HG03442 (cell line): ENCODE data around the gene TAS2R16.
"Not testable (repeated sequence)": the region's sequence is repeated elsewhere in the genome, so short reads cannot be mapped to it uniquely, and the experiment has no call there.

Source experiments
- ATAC-seq: cut with Tn5 transposase; IDR thresholded peaks from one replicate; pipeline ENCODE4 v1.9.1; 2021; ENCODE audit warnings: mild to moderate bottlenecking, moderate library complexity; ENCODE audit not compliant: unreplicated experiment

TAS2R16 gene

GRCh38 chr7:122974229-122974628 lies 21.3 kb downstream of the TAS2R16 start:
- ATAC-seq = no peak

- ATAC-seq = no peak
Measured at GRCh38 chr7:122972056-122972455, 23.4 kb downstream of the TAS2R16 start.

GRCh38 chr7:122970740-122971725 lies 24.5 kb downstream of the TAS2R16 start:
- ATAC-seq = no peak

GRCh38 chr7:122968389-122968788 lies 27.1 kb downstream of the TAS2R16 start:
- ATAC-seq = no peak

GRCh38 chr7:122965306-122965705 lies 30.2 kb downstream of the TAS2R16 start:
- ATAC-seq = no peak

GRCh38 chr7:122953678-122954077 lies 41.8 kb downstream of the TAS2R16 start:
- not testable (repeated sequence) for ATAC-seq

- no peak for ATAC-seq
Measured at GRCh38 chr7:122951006-122951405, 44.5 kb downstream of the TAS2R16 start.

GRCh38 chr7:122949186-122949585 lies 46.3 kb downstream of the TAS2R16 start:
- no peak for ATAC-seq
